Esophagus muscularis mucosa (tissue), 3 donors: ENCODE measurements around the gene RORC.

Experiments used
- POLR2A ChIP-seq: fragments of 450-650 bp; IDR thresholded peaks from one replicate; pipeline ENCODE4 v1.6.1; 2017; ENCODE audit warnings: antibody characterized with exemption, moderate library complexity, mild to moderate bottlenecking, low read depth
- POLR2AphosphoS5 ChIP-seq, 2 donors: sonication (generic); formaldehyde crosslinking; IDR thresholded peaks; one replicate each; pipeline ENCODE4 v1.6.1; 2017; ENCODE audit warnings: antibody characterized with exemption in 2 of 2
- TF ChIP-seq, protein P1 (sequence below), 3 experiments: fragments of 200-600 bp in 2 of 3; fragments of 450-650 bp in 1 of 3; sonication (generic) in 2 of 3; IDR thresholded peaks; one replicate each; pipeline ENCODE4 v1.5.1; 2017 to 2019; ENCODE audit warnings: antibody characterized with exemption in 3 of 3, mild to moderate bottlenecking in 2 of 3, moderate library complexity in 1 of 3

DNA sequence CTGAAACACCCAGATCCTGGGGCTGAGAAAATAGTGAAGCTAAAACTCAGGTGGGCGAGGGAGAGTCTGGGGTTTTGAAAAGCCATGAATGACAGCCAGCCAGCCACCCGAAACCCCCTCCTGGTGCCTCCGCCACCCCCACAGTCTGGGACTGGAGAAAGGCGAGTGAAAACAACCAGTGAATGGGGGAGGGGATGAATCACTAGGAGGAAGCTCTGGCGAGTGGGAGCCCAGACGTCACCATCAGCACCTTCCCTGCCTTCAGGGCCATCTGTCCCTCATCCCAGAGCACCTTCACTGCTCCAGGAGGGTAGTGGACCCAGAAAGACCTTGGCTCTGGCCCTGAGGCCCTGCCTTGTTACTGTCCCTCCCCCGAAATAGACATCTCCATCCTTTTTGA lies 9.2 kb downstream of the RORC start:
- TF ChIP-seq, protein P1, sequence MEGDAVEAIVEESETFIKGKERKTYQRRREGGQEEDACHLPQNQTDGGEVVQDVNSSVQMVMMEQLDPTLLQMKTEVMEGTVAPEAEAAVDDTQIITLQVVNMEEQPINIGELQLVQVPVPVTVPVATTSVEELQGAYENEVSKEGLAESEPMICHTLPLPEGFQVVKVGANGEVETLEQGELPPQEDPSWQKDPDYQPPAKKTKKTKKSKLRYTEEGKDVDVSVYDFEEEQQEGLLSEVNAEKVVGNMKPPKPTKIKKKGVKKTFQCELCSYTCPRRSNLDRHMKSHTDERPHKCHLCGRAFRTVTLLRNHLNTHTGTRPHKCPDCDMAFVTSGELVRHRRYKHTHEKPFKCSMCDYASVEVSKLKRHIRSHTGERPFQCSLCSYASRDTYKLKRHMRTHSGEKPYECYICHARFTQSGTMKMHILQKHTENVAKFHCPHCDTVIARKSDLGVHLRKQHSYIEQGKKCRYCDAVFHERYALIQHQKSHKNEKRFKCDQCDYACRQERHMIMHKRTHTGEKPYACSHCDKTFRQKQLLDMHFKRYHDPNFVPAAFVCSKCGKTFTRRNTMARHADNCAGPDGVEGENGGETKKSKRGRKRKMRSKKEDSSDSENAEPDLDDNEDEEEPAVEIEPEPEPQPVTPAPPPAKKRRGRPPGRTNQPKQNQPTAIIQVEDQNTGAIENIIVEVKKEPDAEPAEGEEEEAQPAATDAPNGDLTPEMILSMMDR (IDR thresholded peaks at IDR 0.05) = no peak
- TF ChIP-seq POLR2A (no peak), POLR2AphosphoS5 (IDR thresholded peaks at IDR 0.05) (no peak)
